Kidney epithelial cell (primary cell): ENCODE results near the gene PIEZO2. TPM values are rescaled to one million over a fixed set of nuclear protein-coding genes. Genes with fewer than 3 reads are reported as not detected.

Experiments
- DNase-seq: peaks from one replicate; pipeline ENCODE4 v3.0.0-alpha.2; 2010; ENCODE audit warnings: low read depth
- H3K27me3 ChIP-seq: 2 replicates; pipeline ENCODE4 v1.6.0; 2011; ENCODE audit warnings: low read length; ENCODE audit not compliant: control insufficient read depth, insufficient read depth
- H3K36me3 ChIP-seq: 2 replicates; pipeline ENCODE4 v1.5.1; 2011; ENCODE audit warnings: low read length; ENCODE audit not compliant: control insufficient read depth, insufficient read depth
- H3K4me3 ChIP-seq: 2 replicates; pipeline ENCODE4 v1.5.1; 2011; ENCODE audit warnings: low read depth, mild to moderate bottlenecking, control low read depth, low read length
- CTCF ChIP-seq: IDR thresholded peaks from 2 replicates; pipeline ENCODE4 v1.5.1; 2011; ENCODE audit warnings: mild to moderate bottlenecking, moderate library complexity, low read length, control low read depth, inconsistent platforms; ENCODE audit not compliant: insufficient read depth, poor library complexity, severe bottlenecking
- total RNA-seq: library from RNA; depleted of rRNA; stranded (reverse); fragments of >200 nt; gene quantifications from 2 replicates; pipeline ENCODE4 v1.2.3, GENCODE V29; 2015

Gene PIEZO2
- total RNA-seq, 1 donor from 2014 or later, result 1.8 TPM

- no peak for DNase-seq
- Histone ChIP-seq H3K36me3 (no peaks in the 10 kb centered on the region), H3K27me3 (no peaks in the 10 kb centered on the region), H3K4me3 (no peak overlapping the region)
- no peak for TF ChIP-seq CTCF
Observed at GRCh38 chr18:10680271-10680596, 469.1 kb downstream of the PIEZO2 start.

DNA sequence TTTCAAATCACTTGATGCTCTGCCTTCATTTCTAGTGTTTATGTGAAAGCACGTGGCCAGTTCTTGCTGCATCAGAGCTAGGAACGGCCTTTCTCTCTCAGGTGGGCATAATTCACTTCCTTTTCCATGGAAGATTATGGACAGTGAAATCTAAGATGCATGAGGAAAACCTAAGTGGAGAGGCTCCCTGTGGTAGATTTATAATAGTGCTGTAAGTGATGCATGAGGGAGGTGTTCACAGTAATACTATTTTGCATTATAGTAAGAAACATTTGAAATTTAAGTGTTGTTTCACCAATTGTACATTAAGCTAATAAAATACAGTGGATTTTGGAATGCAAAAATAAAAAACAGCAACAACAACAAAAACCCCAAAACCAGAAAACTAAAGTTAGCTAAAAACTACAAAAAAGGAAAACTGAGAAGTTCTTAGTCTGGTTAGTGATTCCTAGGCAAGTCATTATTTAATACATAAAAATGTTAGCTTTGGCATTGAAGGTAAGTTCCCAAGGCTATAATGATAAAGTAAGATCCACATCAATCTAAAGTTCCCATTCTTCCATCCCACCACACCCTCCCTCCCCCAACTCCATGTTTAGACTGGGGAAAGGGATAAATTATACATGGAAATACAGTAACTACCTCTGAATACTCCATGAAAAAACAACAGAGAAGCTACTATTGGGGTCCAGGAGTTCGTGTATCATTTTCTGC is 469.7 kb downstream of the PIEZO2 start:
- Histone ChIP-seq H3K36me3 (no peaks in the 10 kb centered on the region), H3K4me3 (no peak overlapping the region), H3K27me3 (no peaks in the 10 kb centered on the region)
- no peak for DNase-seq
- no peak for TF ChIP-seq CTCF

DNA sequence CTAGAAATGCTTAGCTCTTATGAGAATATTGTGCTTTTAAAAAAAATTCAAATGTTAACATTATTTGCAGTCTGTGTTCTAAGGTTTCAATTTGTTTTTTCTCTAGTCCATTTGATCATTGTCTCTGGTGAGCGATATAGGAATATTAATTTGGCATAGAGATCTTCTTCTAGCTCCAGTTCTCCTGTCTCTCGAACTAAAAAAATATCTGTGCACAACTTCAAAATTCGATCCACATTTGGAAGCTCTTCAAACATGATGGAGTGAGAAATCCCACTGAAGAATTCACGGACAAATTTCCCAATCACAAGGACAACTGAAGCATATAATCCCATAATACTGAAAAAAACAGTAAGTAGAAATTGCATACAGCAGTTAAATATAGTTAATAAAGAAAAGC is 477.9 kb downstream of the PIEZO2 start:
- DNase-seq, result no peak
- H3K27me3 ChIP-seq, result no peaks in the 10 kb centered on the region
- no peaks in the 10 kb centered on the region for H3K36me3 ChIP-seq
- H3K4me3 ChIP-seq, result no peak overlapping the region
- no peak for TF ChIP-seq CTCF

DNA sequence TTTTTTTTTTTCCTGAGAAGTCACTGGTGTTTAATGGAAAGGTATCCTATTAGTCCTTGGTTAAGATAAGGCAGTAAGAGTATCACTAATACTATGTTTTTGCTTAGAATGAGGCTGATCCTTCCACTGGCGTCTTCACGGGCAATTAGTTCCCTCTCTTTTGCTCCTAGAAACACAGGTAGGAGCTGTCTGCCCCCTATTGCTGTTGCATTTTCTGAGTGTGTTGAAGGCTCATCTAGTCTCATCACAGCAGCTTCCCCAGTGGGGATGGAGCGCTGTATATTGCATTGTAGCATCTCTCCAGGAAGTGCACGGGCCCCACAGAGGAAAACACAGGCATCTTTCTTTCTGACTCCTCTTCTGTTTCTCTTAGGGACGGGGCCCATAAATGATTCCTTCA is 478.5 kb downstream of the PIEZO2 start:
- DNase-seq, result no peak
- no peak for TF ChIP-seq CTCF
- H3K4me3 ChIP-seq, result no peak overlapping the region
- no peaks in the 10 kb centered on the region for H3K36me3 ChIP-seq
- no peaks in the 10 kb centered on the region for H3K27me3 ChIP-seq

- TF ChIP-seq CTCF, result no peak
- Histone ChIP-seq H3K27me3 (no peaks in the 10 kb centered on the region), H3K4me3 (no peak overlapping the region), H3K36me3 (no peaks in the 10 kb centered on the region)
- DNase-seq, result no peak
Observed at GRCh38 chr18:10669441-10670100, 479.8 kb downstream of the PIEZO2 start.

DNA sequence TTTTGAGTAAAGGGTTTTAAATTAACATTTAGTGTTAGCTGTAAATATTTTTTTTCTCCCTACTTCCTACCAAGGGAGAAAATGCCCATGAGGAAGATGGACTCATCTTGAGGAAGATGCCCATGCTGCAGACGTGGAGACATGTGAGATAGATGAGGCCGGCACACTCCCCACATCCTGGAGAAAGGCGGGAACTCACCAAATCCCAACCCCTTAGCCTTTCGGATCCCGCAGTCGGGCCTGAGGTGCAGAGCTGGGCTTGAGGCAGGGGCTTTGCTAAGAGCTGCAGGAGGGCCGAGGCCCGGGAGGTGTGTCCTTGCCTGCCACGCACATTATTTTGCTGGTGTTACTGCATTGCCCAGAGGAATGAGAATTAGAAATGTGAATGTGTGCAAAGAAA is 485.6 kb downstream of the PIEZO2 start:
- Histone ChIP-seq H3K36me3 (no peaks in the 10 kb centered on the region), H3K27me3 (no peaks in the 10 kb centered on the region), H3K4me3 (no peak overlapping the region)
- TF ChIP-seq CTCF, result no peak
- DNase-seq, result no peak
